HG02678 (cell line): Measurements from ENCODE around the gene ATL2.
"Not testable (repeated sequence)": the region's sequence is repeated elsewhere in the genome, so short reads cannot be mapped to it uniquely, and the experiment has no call there.

Experiments used
- ATAC-seq: cut with Tn5 transposase; IDR thresholded peaks from one replicate; pipeline ENCODE4 v1.9.1; 2021; ENCODE audit warnings: mild to moderate bottlenecking, moderate library complexity; ENCODE audit not compliant: unreplicated experiment

Gene ATL2

GRCh38 chr2:38377050-38377828 is at the start of gene ATL2:
ATL2 (minus strand) TSS chr2:38377273; CDS start chr2:38377260, 13 bp downstream.
- peak; percentile 83 for ATAC-seq

- ATAC-seq: no peak
Observed at GRCh38 chr2:38423763-38424162, 46.7 kb upstream of the ATL2 start.

GRCh38 chr2:38421274-38422056 is 44.4 kb upstream of the ATL2 start:
- no peak for ATAC-seq

- no peak for ATAC-seq
Observed at GRCh38 chr2:38419499-38419898, 42.4 kb upstream of the ATL2 start.

GRCh38 chr2:38418735-38419134 is 41.7 kb upstream of the ATL2 start:
- ATAC-seq: no peak

GRCh38 chr2:38417745-38418689 is 40.9 kb upstream of the ATL2 start:
- ATAC-seq: no peak

GRCh38 chr2:38416296-38417036 is 39.4 kb upstream of the ATL2 start:
- no peak for ATAC-seq

GRCh38 chr2:38415728-38416291 is 38.7 kb upstream of the ATL2 start:
- ATAC-seq: no peak

- no peak for ATAC-seq
Observed at GRCh38 chr2:38415023-38415422, 38.0 kb upstream of the ATL2 start.

GRCh38 chr2:38412235-38412871 is 35.3 kb upstream of the ATL2 start:
- not testable (repeated sequence) for ATAC-seq

- peak; percentile 73 for ATAC-seq
Observed at GRCh38 chr2:38409156-38410102, 32.4 kb upstream of the ATL2 start.

GRCh38 chr2:38407111-38407682 is 30.1 kb upstream of the ATL2 start:
- no peak for ATAC-seq

GRCh38 chr2:38406597-38407110 is 29.6 kb upstream of the ATL2 start:
- ATAC-seq: no peak

GRCh38 chr2:38405917-38406596 is 29.0 kb upstream of the ATL2 start:
- ATAC-seq: no peak

- ATAC-seq: no peak
Observed at GRCh38 chr2:38400513-38400912, 23.4 kb upstream of the ATL2 start.

GRCh38 chr2:38398739-38399138 is 21.7 kb upstream of the ATL2 start:
- ATAC-seq: no peak

GRCh38 chr2:38394903-38395341 is 17.8 kb upstream of the ATL2 start:
- no peak for ATAC-seq
